Body of pancreas (tissue), 4 donors: ENCODE data around the gene ADGRB2. TPM values are rescaled to one million over a fixed set of nuclear protein-coding genes. Genes with fewer than 3 reads are reported as not detected.

ENCODE experiments used
- ATAC-seq: fragments of 150-250 bp; one replicate; pipeline ENCODE4 v1.9.1; 2016
- DNase-seq, 4 donors: peaks; one replicate each; pipeline ENCODE4 v3.0.0-alpha.2; 2019
- H3K27ac ChIP-seq, 4 donors: fragments of 200-600 bp; sonication (generic); 1 replicate in 3 of 4; 2 replicates in 1 of 4; pipeline versions ENCODE4 v1.5.1 to v1.6.1; 2016 to 2019; ENCODE audit warnings: mild to moderate bottlenecking in 1 of 4, mixed read lengths in 1 of 4, moderate library complexity in 1 of 4
- H3K27me3 ChIP-seq, 2 donors: fragments of 200-600 bp; sonication (generic); one replicate each; pipeline ENCODE4 v1.6.0; 2016; ENCODE audit warnings: mild to moderate bottlenecking in 1 of 2
- H3K36me3 ChIP-seq, 2 donors: fragments of 200-600 bp; sonication (generic); replicated peaks in 1 of 2; 2 replicates each; pipeline ENCODE4 v1.5.1; 2016; ENCODE audit warnings: low read depth in 2 of 2; ENCODE audit not compliant: insufficient read depth in 1 of 2
- H3K4me1 ChIP-seq: fragments of 200-600 bp; sonication (generic); one replicate; pipeline ENCODE4 v1.6.0; 2016
- H3K4me3 ChIP-seq, 2 donors: fragments of 200-600 bp; sonication (generic); 1 replicate in 1 of 2; 2 replicates in 1 of 2; pipeline ENCODE4 v1.5.1; 2016 to 2019
- H3K9me3 ChIP-seq, 3 donors: fragments of 200-600 bp; sonication (generic); 1 replicate in 2 of 3; 2 replicates in 1 of 3; pipeline ENCODE4 v1.5.1; 2016
- CTCF ChIP-seq, 7 experiments: fragments of 450-650 bp in 4 of 7; fragments of 200-600 bp in 3 of 7; sonication (generic) in 3 of 7; IDR thresholded peaks; one replicate each; pipeline ENCODE4 v1.5.1; 2016 to 2019; ENCODE audit warnings: antibody characterized with exemption in 7 of 7
- POLR2A ChIP-seq, 3 donors: fragments of 450-650 bp; IDR thresholded peaks; one replicate each; pipeline ENCODE4 v1.6.1; 2016; ENCODE audit warnings: antibody characterized with exemption in 3 of 3, mild to moderate bottlenecking in 2 of 3
- WGBS, 2 donors: methylation state at CpG; one replicate each; pipeline ENCODE4 v1.1.5; 2017; 5-methylcytosine and 5-hydroxymethylcytosine counted together
- intact Hi-C: fragments of 100-400 bp; cut with DNase I; formaldehyde crosslinking; loops from one replicate; pipeline ENCODE4 v1.15.1; 2023
- total RNA-seq, 2 donors: library from RNA; depleted of rRNA; stranded (reverse); fragments of >200 nt; gene quantifications; one replicate each; pipeline ENCODE4 v1.1.0, GENCODE V29; 2016

ADGRB2 gene
- total RNA-seq, 2 donors from 2014 or later = 0.26 to 3.0 TPM

DNA sequence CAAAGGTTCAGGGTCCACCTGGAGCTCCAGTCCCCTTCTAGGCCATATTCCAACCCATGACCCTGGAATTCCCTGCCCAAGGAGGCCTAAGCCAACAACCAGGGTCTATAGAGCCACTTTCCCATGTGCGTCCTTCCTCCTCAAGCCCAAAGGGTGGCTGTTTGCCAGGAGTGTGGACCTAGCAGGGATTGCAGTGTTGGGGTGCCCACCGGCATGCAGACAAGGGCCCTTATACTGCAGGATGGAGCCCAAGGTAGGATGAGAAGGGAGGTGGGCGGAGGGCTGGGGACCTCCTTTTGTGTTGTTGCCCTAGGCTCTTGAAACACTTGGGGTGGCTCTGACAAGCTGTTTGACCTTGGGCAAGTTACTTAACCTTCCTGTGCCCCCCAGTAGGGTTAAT lies 19.7 kb upstream of the ADGRB2 start:
- ATAC-seq (no peak), DNase-seq (no peak)
- Histone ChIP-seq H3K9me3 (no peaks in the 10 kb centered on the region), H3K4me3 (no peak overlapping the region), H3K27ac (no peak overlapping the region), H3K36me3 (no peaks in the 10 kb centered on the region), H3K27me3 (no peaks in the 10 kb centered on the region), H3K4me1 (peaks cover 9% of the 10 kb centered on the region)
- no peak for TF ChIP-seq POLR2A (IDR thresholded peaks at IDR 0.05)
- 71 to 90% methylated on average over 2 to 3 of the region's 3 CpGs for WGBS, 2 donors
- intact Hi-C loops = no loop called here

DNA sequence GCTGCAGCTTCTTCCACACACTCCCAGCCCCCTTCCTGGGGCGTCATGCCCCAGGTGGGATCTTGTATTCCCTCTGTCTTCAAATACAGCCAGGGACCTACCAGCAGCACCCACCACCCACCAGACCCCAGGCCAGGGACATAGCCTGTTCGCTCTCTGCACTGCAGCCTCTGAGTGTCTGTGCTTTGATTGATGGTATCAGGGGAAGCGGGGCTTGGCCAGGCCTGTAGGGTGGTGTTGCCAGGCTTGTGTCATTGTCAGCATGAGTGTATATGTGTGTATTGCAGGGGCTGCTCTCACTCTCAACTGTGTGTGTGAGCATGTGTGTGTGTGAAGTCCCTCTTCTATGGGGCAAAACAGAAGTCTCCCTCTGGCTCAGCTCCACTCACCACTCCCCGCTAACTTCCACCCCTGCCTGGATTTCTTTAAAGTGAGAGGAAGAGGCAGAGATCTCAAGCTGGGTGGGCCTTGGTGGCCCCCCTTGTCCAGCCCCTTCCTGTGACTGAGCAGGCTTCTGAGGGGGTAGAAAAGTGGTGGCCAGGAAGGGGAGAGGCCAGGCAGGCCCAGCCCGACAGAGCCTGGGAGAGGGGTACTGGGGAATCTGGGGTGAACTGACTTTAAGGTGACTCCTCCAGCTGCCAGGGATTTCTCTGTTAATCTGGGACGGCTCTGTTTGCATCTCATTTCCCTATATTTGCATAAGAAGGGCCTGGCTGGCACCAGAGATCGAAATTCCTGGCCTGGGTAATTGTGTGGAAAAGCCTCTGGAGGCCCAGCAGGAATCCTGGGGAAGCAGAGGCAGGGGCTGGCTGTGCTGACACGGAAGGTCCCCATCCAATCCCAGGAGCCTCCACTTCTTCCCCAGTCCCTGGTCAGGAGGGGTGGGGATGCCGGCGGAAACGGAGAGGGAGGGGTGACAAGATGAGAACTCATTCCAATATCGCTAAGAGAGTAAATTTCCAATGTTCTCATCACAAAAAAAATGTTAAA lies 18.6 kb upstream of the ADGRB2 start:
- no peak for TF ChIP-seq CTCF (IDR thresholded peaks at IDR 0.05)
- TF ChIP-seq POLR2A (IDR thresholded peaks at IDR 0.05) = no peak
- no peak overlapping the region for H3K27ac ChIP-seq
- no peak overlapping the region for H3K4me3 ChIP-seq
- H3K27me3 ChIP-seq = no peaks in the 10 kb centered on the region
- DNase-seq (no peak), ATAC-seq (no peak)
- H3K4me1 ChIP-seq = peaks cover under 1% of the 10 kb centered on the region
- no peaks in the 10 kb centered on the region for H3K9me3 ChIP-seq
- intact Hi-C loops = no loop called here
- 66% methylated on average over 11 to 12 of the region's 12 CpGs for WGBS, 2 donors
- no peaks in the 10 kb centered on the region for H3K36me3 ChIP-seq

DNA sequence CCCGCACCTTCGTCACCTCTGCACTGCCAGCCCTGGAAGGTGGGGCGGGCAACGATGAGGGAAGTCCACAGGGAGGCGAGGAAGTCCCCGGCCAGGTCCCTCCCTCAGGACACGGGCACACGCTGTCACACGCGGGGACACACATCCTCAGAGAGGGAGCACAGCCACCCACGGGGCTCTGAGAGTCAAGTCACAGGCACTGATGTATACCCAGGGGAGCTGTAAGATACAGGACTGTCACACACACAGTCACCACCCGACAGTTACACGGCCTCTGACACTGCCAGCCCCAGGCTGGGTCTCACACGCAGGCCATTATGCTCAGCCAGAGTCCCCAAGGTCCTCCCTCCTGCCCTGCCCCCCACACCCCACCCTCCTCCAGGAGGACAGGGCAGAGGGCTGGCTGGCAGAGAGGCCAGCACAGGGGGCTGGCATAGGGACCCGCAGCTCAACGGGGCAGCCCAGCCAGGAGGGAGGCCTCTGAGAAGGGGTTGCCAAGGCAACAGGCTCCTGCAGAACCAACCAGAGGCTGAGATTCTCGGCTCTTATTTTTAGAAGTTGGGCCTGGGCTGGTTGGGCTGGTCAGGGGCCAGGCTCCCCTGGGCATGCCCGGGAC lies 17.7 kb upstream of the ADGRB2 start:
- no peak overlapping the region for H3K27ac ChIP-seq
- DNase-seq (no peak), ATAC-seq (no peak)
- WGBS, 2 donors = 48 to 57% methylated on average over 5 to 18 of the region's 18 CpGs
- H3K27me3 ChIP-seq = no peaks in the 10 kb centered on the region
- H3K9me3 ChIP-seq = no peaks in the 10 kb centered on the region
- H3K36me3 ChIP-seq = no peaks in the 10 kb centered on the region
- H3K4me3 ChIP-seq = no peak overlapping the region
- TF ChIP-seq CTCF (IDR thresholded peaks at IDR 0.05) (no peak), POLR2A (IDR thresholded peaks at IDR 0.05) (no peak)
- intact Hi-C loops = no loop called here
- H3K4me1 ChIP-seq = no peaks in the 10 kb centered on the region

DNA sequence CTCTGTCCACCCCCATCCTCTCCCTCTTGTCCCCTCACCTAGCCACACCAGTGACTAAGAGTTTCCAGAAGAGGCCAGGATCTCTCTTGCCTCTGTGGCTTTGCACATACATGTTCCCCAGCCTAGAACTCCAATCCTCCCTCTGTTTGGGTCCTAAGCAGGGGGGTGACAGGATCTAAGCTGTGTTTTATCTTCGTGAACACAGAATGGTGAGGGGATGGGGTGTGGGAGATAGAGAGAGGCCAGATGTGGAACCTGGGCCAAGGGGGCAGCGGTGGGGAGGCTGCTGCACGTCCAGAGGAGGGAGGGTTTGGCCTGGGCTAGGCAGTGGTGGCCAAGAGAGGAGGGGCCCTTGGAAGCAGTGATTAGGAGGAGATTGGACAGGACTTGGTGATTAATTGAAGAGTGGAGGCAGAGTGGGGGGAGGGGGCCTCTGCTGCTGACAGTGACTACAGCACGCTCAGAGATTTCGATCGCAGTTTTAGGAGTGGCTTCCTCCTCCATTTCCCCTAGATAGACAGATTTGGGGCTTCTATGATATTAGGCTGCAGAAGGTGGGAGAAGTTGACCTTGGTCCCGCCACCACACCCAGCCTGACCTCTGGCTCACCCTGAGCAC lies 17.1 kb upstream of the ADGRB2 start:
- TF ChIP-seq POLR2A (IDR thresholded peaks at IDR 0.05) (no peak), CTCF (IDR thresholded peaks at IDR 0.05) (no peak)
- no peaks in the 10 kb centered on the region for H3K36me3 ChIP-seq
- ATAC-seq (no peak), DNase-seq (no peak)
- no peaks in the 10 kb centered on the region for H3K27me3 ChIP-seq
- intact Hi-C loops = no loop called here
- H3K4me1 ChIP-seq = no peaks in the 10 kb centered on the region
- no peak overlapping the region for H3K4me3 ChIP-seq
- no peaks in the 10 kb centered on the region for H3K9me3 ChIP-seq
- 49 to 60% methylated on average over 7 of the region's 7 CpGs for WGBS, 2 donors
- no peak overlapping the region for H3K27ac ChIP-seq

GRCh38 chr1:31780632-31781031 lies 16.5 kb upstream of the ADGRB2 start:
- Histone ChIP-seq H3K4me1 (no peaks in the 10 kb centered on the region), H3K27ac (no peak overlapping the region), H3K36me3 (no peaks in the 10 kb centered on the region), H3K4me3 (no peak overlapping the region), H3K27me3 (no peaks in the 10 kb centered on the region), H3K9me3 (no peaks in the 10 kb centered on the region)
- 71 to 85% methylated on average over 2 of the region's 2 CpGs for WGBS, 2 donors
- TF ChIP-seq CTCF (IDR thresholded peaks at IDR 0.05) = no peak
- no peak for TF ChIP-seq POLR2A (IDR thresholded peaks at IDR 0.05)
- intact Hi-C loops = no loop called here
- ATAC-seq = no peak
- DNase-seq = no peak
